KMS-11 (cell line): ENCODE measurements around the gene GOLGA6A.

ENCODE experiments used
- H2AFZ ChIP-seq: fragments of 200-600 bp; sonication (generic); 2 replicates; pipeline ENCODE4 v1.6.1; 2016; ENCODE audit warnings: antibody characterized with exemption, mixed run types, low read depth
- H3K27ac ChIP-seq: fragments of 200-600 bp; sonication (generic); 2 replicates; pipeline ENCODE4 v1.6.1; 2016; ENCODE audit warnings: mild to moderate bottlenecking, mixed run types
- H3K27me3 ChIP-seq: fragments of 200-600 bp; sonication (generic); 2 replicates; pipeline ENCODE4 v1.6.1; 2017; ENCODE audit warnings: mild to moderate bottlenecking, low read depth, mixed run types, moderate library complexity; ENCODE audit not compliant: insufficient read depth
- H3K36me3 ChIP-seq: fragments of 200-600 bp; sonication (generic); 2 replicates; pipeline ENCODE4 v1.6.1; 2017; ENCODE audit warnings: mild to moderate bottlenecking, mixed run types; ENCODE audit not compliant: insufficient read depth
- H3K4me1 ChIP-seq: fragments of 200-600 bp; sonication (generic); 2 replicates; pipeline ENCODE4 v1.6.1; 2016; ENCODE audit warnings: mild to moderate bottlenecking, low read depth, mixed run types; ENCODE audit not compliant: poor library complexity, severe bottlenecking
- H3K4me2 ChIP-seq: fragments of 200-600 bp; sonication (generic); 2 replicates; pipeline ENCODE4 v1.7.0; 2016; ENCODE audit warnings: mild to moderate bottlenecking, mixed run types
- H3K4me3 ChIP-seq: fragments of 200-600 bp; sonication (generic); IDR thresholded peaks from 2 replicates; pipeline ENCODE4 v1.6.1; 2017; ENCODE audit warnings: low read depth, low read length, mixed read lengths; ENCODE audit not compliant: insufficient read depth
- H3K79me2 ChIP-seq: fragments of 200-600 bp; sonication (generic); 2 replicates; pipeline ENCODE4 v1.6.1; 2016; ENCODE audit warnings: low read depth, mixed run types; ENCODE audit not compliant: insufficient read depth
- H3K9ac ChIP-seq: fragments of 200-600 bp; sonication (generic); 2 replicates; pipeline ENCODE4 v1.6.1; 2016; ENCODE audit warnings: mild to moderate bottlenecking, mixed run types
- H4K20me1 ChIP-seq: fragments of 200-600 bp; sonication (generic); 2 replicates; pipeline ENCODE4 v1.6.1; 2016; ENCODE audit warnings: mild to moderate bottlenecking, mixed run types; ENCODE audit not compliant: insufficient read depth
- CTCF ChIP-seq: fragments of 200-600 bp; sonication (generic); conservative IDR thresholded peaks from 2 replicates; pipeline ENCODE4 v1.6.1; 2017; ENCODE audit warnings: low read depth, mild to moderate bottlenecking, antibody characterized with exemption, low read length, moderate library complexity, mixed read lengths

The GOLGA6A gene

DNA sequence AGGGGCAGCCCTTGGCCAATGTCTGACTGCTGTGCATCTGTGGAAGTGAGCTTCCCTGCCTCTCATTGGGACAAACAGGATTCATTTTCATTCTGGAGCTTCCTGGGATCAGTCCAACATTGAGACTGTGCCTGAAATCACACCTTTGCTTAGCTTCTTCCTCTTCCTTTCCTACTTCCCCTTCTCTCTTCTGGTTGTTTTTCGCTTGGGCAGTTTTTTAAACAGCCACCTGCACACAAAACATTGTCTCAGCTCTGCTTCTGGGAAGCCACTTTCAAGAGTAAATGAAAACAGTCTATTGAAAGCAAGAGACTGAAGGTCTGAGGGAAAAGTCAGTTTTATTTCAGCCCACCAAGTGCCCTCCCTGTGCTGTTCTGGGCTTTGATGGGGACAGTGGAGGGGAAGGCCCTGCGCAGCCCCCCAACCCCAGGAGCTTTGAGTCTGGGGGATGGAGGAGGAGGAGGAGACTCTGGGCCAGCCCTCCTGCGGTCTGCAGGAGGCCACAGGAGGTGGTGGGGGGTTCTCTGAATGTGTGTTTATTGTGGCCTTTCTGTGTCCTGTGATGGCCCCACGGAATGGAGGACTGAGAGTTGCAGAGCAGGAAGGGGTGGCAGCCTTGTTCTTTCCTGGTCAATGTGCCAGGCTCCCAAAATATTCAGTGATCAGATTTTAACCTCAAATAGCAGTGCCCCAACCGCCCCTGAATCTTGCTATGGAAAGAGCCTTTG lies 40.2 kb upstream of the GOLGA6A start:
- Histone ChIP-seq H3K4me3 (no peak overlapping the region), H2AFZ (no peak overlapping the region), H3K27me3 (peaks cover 49% of the 10 kb centered on the region; the same call in 1 of the 2 replicates), H4K20me1 (no peaks in the 10 kb centered on the region), H3K27ac (no peak overlapping the region), H3K9ac (no peak overlapping the region), H3K4me2 (no peak overlapping the region), H3K36me3 (no peaks in the 10 kb centered on the region), H3K79me2 (no peaks in the 10 kb centered on the region), H3K4me1 (peaks cover 9% of the 10 kb centered on the region)
- TF ChIP-seq CTCF: no peak

DNA sequence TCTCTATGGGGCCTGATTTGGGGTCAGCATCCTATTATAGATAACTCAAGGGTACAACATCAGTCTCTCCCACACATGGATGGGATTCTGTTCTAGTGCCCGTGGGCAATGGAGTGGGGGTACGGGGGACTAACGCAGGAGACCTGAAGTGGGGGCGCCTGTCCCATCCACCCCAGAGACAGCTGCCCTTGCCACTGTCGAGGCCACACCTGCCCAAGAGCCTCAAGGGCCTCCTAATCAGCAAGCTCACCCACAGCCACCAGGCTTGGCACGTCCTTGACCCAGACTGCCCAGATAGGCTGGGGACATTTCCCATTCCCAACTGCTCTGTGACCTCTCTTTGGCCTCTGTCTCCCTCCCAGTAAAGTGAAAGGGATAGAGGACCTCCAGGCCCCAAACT lies 39.5 kb upstream of the GOLGA6A start:
- TF ChIP-seq CTCF: no peak
- H3K27ac ChIP-seq: no peak overlapping the region
- no peaks in the 10 kb centered on the region for H4K20me1 ChIP-seq
- peaks cover 46% of the 10 kb centered on the region; the same call in 1 of the 2 replicates for H3K27me3 ChIP-seq
- H3K79me2 ChIP-seq: no peaks in the 10 kb centered on the region
- no peak overlapping the region for H3K9ac ChIP-seq
- H3K4me3 ChIP-seq: no peak overlapping the region
- no peak overlapping the region for H3K4me2 ChIP-seq
- no peak overlapping the region for H2AFZ ChIP-seq
- H3K4me1 ChIP-seq: peaks cover 9% of the 10 kb centered on the region
- no peaks in the 10 kb centered on the region for H3K36me3 ChIP-seq

DNA sequence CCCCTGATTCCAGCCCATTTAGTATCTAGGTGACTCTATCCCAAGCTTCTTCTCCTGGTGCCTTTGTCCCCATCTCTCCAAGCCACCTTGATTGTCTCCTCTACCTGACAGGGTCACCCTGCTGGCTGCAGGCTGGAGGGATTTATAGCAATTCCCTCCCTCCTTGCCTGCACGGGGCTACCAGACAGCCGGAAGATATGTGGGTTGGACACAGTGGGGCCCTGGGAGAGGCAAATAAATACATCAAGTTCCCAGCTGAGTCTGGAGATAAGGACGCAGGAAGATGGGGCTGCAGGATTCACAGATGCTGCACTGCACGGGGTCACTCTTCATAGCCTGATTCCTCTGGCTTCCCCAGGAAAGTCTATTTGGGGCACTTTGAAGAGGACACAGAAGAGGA lies 38.7 kb upstream of the GOLGA6A start:
- Histone ChIP-seq H3K27ac (no peak overlapping the region), H3K4me2 (no peak overlapping the region), H3K36me3 (no peaks in the 10 kb centered on the region), H4K20me1 (no peaks in the 10 kb centered on the region), H3K79me2 (no peaks in the 10 kb centered on the region), H3K4me3 (no peak overlapping the region), H3K9ac (no peak overlapping the region), H3K27me3 (peaks cover 45% of the 10 kb centered on the region; the same call in 1 of the 2 replicates), H3K4me1 (peaks cover 9% of the 10 kb centered on the region), H2AFZ (no peak overlapping the region)
- TF ChIP-seq CTCF: no peak

DNA sequence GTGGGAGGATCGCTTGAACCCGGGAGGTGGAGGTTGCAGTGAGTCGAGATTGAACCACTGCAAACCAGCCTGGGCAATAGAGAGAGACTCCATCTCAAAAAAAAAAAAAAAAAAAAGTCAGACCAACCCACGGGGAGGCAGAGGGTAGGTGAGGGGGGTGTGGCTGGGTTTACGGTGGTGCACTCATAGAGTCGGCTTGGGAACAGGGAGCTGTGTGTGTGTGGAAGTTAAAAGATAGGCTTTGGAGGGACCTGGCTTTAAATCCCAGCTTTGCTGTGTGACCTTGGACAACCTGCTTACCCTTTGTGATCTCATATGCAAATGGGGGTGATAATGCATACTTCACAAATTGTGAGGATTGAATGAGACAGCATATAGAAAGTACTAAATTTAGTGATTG lies 38.1 kb upstream of the GOLGA6A start:
- Histone ChIP-seq H3K27ac (no peak overlapping the region), H3K9ac (no peak overlapping the region), H3K36me3 (no peaks in the 10 kb centered on the region), H2AFZ (no peak overlapping the region), H3K4me3 (no peak overlapping the region), H4K20me1 (no peaks in the 10 kb centered on the region), H3K27me3 (peaks cover 40% of the 10 kb centered on the region; the same call in 1 of the 2 replicates), H3K4me1 (peaks cover 9% of the 10 kb centered on the region), H3K4me2 (no peak overlapping the region), H3K79me2 (no peaks in the 10 kb centered on the region)
- no peak for TF ChIP-seq CTCF
